Immature natural killer cell (primary cell): ENCODE measurements around the gene KAZN. TPM values are rescaled to one million over a fixed set of nuclear protein-coding genes. Genes with fewer than 3 reads are reported as not detected.

Source experiments
- DNase-seq, 3 donors: peaks; one replicate each; pipeline ENCODE4 v3.0.0; 2022; ENCODE audit warnings: mixed read lengths in 1 of 3
- H3K27ac Mint-ChIP-seq, 6 donors: one replicate each; pipeline ENCODE4 v1.8.0; 2020; ENCODE audit warnings: mixed read lengths in 6 of 6, mild to moderate bottlenecking in 5 of 6, inconsistent platforms in 4 of 6, moderate library complexity in 3 of 6
- H3K27me3 Mint-ChIP-seq, 3 donors: one replicate each; pipeline ENCODE4 v1.8.0; 2020 to 2021; ENCODE audit warnings: low read depth in 3 of 3, mild to moderate bottlenecking in 3 of 3, mixed read lengths in 3 of 3, moderate library complexity in 3 of 3, inconsistent platforms in 1 of 3
- H3K36me3 Mint-ChIP-seq, 3 donors: one replicate each; pipeline ENCODE4 v1.8.0; 2020; ENCODE audit warnings: mixed read lengths in 3 of 3, inconsistent platforms in 2 of 3, mild to moderate bottlenecking in 2 of 3
- H3K4me1 Mint-ChIP-seq, 2 donors: one replicate each; pipeline ENCODE4 v1.8.0; 2020; ENCODE audit warnings: inconsistent platforms in 2 of 2, mild to moderate bottlenecking in 2 of 2, mixed read lengths in 2 of 2, moderate library complexity in 1 of 2
- H3K4me3 Mint-ChIP-seq, 5 donors: one replicate each; pipeline ENCODE4 v1.8.0; 2020; ENCODE audit warnings: mild to moderate bottlenecking in 5 of 5, mixed read lengths in 5 of 5, inconsistent platforms in 3 of 5, moderate library complexity in 3 of 5
- H3K9me3 Mint-ChIP-seq, 6 donors: one replicate each; pipeline ENCODE4 v1.8.0; 2020; ENCODE audit warnings: mild to moderate bottlenecking in 6 of 6, mixed read lengths in 6 of 6, inconsistent platforms in 4 of 6, moderate library complexity in 3 of 6
- polyA plus RNA-seq, 3 donors: library from polyadenylated mRNA; unstranded; fragments of 300-500 nt; fragmentation: Illumina TruSeq; gene quantifications; one replicate each; pipeline ENCODE4 v1.2.3, GENCODE V29; 2021

Gene KAZN
- polyA plus RNA-seq, 3 donors from 2014 or later = 0.24 TPM; not detected in 2

DNA sequence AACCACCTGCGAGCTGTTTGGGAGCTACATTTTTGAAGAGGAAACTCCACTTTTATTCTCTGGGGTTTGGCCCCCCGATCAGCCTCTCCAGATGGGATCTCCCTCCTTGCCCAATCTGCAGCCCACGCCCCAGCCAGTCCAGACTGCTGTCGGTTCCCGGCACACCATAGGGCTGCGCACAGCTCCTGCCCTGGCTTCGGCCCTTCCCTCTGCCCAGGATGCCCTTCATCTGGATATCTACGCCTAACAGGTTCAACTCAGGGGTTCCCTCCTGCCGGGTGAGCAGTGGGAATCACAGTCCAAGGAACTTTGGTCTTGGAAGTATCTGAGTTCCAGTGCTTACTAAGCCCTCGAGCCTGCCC lies 135.3 kb downstream of the KAZN start:
- H3K9me3 Mint-ChIP-seq = no peaks in the 10 kb centered on the region
- H3K27ac Mint-ChIP-seq = no peak overlapping the region
- DNase-seq = no peak
- no peak overlapping the region for H3K4me3 Mint-ChIP-seq
- H3K4me1 Mint-ChIP-seq = no peaks in the 10 kb centered on the region
- peaks cover 0 to 4% (median 2%) of the 10 kb centered on the region in 3 donors for H3K27me3 Mint-ChIP-seq
- no peaks in the 10 kb centered on the region for H3K36me3 Mint-ChIP-seq

DNA sequence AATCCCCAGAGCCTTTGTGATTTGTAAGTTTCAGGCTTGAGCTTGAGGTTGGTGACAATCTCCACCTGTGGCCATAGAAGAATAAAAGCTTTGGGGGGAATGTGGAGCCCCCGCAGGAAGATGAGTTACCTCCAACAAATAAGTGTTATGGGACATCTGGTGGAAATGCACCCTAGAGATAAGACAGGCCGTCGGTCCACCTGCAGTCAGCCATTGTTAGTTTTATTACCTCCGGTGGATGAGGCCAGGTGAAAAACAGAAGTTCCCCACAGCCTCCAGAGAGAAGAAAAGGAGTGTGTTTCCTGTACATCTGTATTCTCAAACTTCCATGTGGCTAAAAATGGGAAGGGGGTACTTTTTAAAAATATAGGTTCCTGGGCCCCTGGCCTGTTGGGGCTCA lies 137.4 kb downstream of the KAZN start:
- Mint-ChIP-seq H3K27ac (no peak overlapping the region), H3K9me3 (no peaks in the 10 kb centered on the region), H3K4me1 (no peaks in the 10 kb centered on the region), H3K4me3 (no peak overlapping the region), H3K27me3 (peaks cover 2 to 10% (median 4%) of the 10 kb centered on the region in 3 donors), H3K36me3 (no peaks in the 10 kb centered on the region)
- no peak for DNase-seq

- Mint-ChIP-seq H3K36me3 (no peaks in the 10 kb centered on the region), H3K4me1 (no peaks in the 10 kb centered on the region), H3K27me3 (peaks cover 2 to 20% (median 7%) of the 10 kb centered on the region in 3 donors), H3K4me3 (no peak overlapping the region), H3K27ac (no peak overlapping the region), H3K9me3 (no peaks in the 10 kb centered on the region)
- no peak for DNase-seq
These were observed 139.1 kb downstream of the KAZN start for GRCh38 chr1:14737561-14738094.

DNA sequence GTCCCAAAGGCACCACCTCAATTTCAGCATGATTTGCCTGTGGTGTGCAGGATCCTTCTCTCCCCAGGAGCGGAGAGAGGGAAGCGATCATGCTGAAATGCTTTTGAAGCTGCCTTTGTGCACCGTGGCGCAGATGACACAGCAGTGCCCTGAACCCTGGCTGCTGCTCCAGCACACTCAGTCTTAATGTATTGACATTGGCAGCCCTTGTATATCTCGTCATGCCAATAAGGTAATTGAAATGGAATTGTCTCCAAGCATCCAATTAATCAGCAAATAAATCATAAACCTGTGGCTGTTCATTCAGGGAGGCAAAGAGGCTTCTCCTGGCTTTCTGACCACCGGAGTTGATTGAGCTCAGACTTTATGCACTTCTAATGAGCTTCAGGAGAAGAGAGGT lies 139.8 kb downstream of the KAZN start:
- H3K27me3 Mint-ChIP-seq = peaks cover 2 to 20% (median 10%) of the 10 kb centered on the region in 3 donors
- H3K27ac Mint-ChIP-seq = no peak overlapping the region
- H3K9me3 Mint-ChIP-seq = no peaks in the 10 kb centered on the region
- no peak overlapping the region for H3K4me3 Mint-ChIP-seq
- DNase-seq = no peak
- no peaks in the 10 kb centered on the region for H3K36me3 Mint-ChIP-seq
- H3K4me1 Mint-ChIP-seq = no peaks in the 10 kb centered on the region

- H3K27me3 Mint-ChIP-seq = peaks cover 2 to 20% (median 10%) of the 10 kb centered on the region in 3 donors
- no peaks in the 10 kb centered on the region for H3K9me3 Mint-ChIP-seq
- H3K4me1 Mint-ChIP-seq = no peaks in the 10 kb centered on the region
- H3K36me3 Mint-ChIP-seq = no peaks in the 10 kb centered on the region
- H3K27ac Mint-ChIP-seq = no peak overlapping the region
- DNase-seq = no peak
- H3K4me3 Mint-ChIP-seq = no peak overlapping the region
These were observed 140.2 kb downstream of the KAZN start for GRCh38 chr1:14738647-14739046.

- no peaks in the 10 kb centered on the region for H3K4me1 Mint-ChIP-seq
- peaks cover 2 to 20% (median 8%) of the 10 kb centered on the region in 3 donors for H3K27me3 Mint-ChIP-seq
- H3K4me3 Mint-ChIP-seq = no peak overlapping the region
- H3K27ac Mint-ChIP-seq = no peak overlapping the region
- H3K9me3 Mint-ChIP-seq = no peaks in the 10 kb centered on the region
- DNase-seq = no peak
- no peaks in the 10 kb centered on the region for H3K36me3 Mint-ChIP-seq
These were observed 140.8 kb downstream of the KAZN start for GRCh38 chr1:14739082-14739832.

DNA sequence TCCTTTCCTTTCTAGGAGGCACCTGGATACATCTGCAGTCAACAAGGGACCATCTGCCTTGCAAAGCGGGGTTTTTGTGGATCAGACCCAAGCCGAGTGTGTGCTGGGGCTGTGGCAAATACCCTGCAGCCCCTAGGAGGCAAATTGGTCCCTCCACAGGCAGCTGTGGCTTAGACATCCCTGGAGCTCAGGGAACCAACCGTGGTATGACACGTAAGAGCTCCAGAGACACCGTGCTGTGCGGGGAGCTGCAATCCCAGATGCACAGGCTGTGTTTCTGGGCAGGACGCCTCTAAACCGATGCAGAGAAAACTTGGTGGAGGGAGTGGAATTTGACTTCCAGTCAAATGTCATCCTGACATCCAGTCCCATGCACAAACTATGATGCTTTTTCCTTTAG lies 141.5 kb downstream of the KAZN start:
- Mint-ChIP-seq H3K4me3 (no peak overlapping the region), H3K36me3 (no peaks in the 10 kb centered on the region), H3K27me3 (peaks cover 2 to 20% (median 8%) of the 10 kb centered on the region in 3 donors)

GRCh38 chr1:14741082-14741481 lies 142.6 kb downstream of the KAZN start:
- no peak overlapping the region for H3K27ac Mint-ChIP-seq
- no peaks in the 10 kb centered on the region for H3K4me1 Mint-ChIP-seq
- DNase-seq = no peak
- no peaks in the 10 kb centered on the region for H3K36me3 Mint-ChIP-seq
- H3K4me3 Mint-ChIP-seq = no peak overlapping the region
- H3K9me3 Mint-ChIP-seq = no peaks in the 10 kb centered on the region
- H3K27me3 Mint-ChIP-seq = peaks cover 3 to 22% (median 9%) of the 10 kb centered on the region in 3 donors

More for the DNA sequence above, 141.5 kb downstream of the KAZN start:
- DNase-seq = no peak
- H3K27ac Mint-ChIP-seq = no peak overlapping the region
- H3K9me3 Mint-ChIP-seq = no peaks in the 10 kb centered on the region
- H3K4me1 Mint-ChIP-seq = no peaks in the 10 kb centered on the region

GRCh38 chr1:14741532-14741931 lies 143.0 kb downstream of the KAZN start:
- Mint-ChIP-seq H3K4me1 (no peaks in the 10 kb centered on the region), H3K9me3 (no peaks in the 10 kb centered on the region), H3K4me3 (no peak overlapping the region), H3K27me3 (peaks cover 3 to 22% (median 11%) of the 10 kb centered on the region in 3 donors), H3K27ac (no peak overlapping the region), H3K36me3 (no peaks in the 10 kb centered on the region)
- no peak for DNase-seq

- DNase-seq = no peak
- no peaks in the 10 kb centered on the region for H3K4me1 Mint-ChIP-seq
- no peaks in the 10 kb centered on the region for H3K9me3 Mint-ChIP-seq
- no peaks in the 10 kb centered on the region for H3K36me3 Mint-ChIP-seq
- H3K27ac Mint-ChIP-seq = no peak overlapping the region
- H3K27me3 Mint-ChIP-seq = peaks cover 3 to 22% (median 9%) of the 10 kb centered on the region in 3 donors
- H3K4me3 Mint-ChIP-seq = no peak overlapping the region
These were observed 143.9 kb downstream of the KAZN start for GRCh38 chr1:14742181-14742980.

DNA sequence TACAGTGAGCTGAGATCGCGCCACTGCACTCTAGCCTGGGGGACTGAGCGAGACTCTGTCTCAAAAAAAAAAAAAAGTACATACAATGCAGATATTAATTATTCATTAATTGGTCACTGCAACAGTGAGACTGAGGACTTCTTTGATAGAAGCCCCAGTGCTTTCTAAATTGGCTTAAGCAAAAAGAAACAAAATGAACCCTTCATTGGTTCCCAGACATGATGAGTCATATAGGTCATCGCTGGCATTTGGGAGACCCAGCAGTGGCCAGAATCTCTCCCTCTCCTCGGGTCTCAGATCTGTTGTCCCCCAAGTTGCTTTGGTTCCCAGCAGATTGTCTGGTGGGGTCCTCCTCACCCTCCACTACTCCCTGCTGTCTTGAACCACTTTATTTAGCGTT lies 144.9 kb downstream of the KAZN start:
- Mint-ChIP-seq H3K4me3 (no peak overlapping the region), H3K4me1 (no peaks in the 10 kb centered on the region), H3K27ac (no peak overlapping the region), H3K9me3 (no peaks in the 10 kb centered on the region), H3K27me3 (peaks cover 4 to 22% (median 13%) of the 10 kb centered on the region in 3 donors), H3K36me3 (no peaks in the 10 kb centered on the region)
- no peak for DNase-seq

DNA sequence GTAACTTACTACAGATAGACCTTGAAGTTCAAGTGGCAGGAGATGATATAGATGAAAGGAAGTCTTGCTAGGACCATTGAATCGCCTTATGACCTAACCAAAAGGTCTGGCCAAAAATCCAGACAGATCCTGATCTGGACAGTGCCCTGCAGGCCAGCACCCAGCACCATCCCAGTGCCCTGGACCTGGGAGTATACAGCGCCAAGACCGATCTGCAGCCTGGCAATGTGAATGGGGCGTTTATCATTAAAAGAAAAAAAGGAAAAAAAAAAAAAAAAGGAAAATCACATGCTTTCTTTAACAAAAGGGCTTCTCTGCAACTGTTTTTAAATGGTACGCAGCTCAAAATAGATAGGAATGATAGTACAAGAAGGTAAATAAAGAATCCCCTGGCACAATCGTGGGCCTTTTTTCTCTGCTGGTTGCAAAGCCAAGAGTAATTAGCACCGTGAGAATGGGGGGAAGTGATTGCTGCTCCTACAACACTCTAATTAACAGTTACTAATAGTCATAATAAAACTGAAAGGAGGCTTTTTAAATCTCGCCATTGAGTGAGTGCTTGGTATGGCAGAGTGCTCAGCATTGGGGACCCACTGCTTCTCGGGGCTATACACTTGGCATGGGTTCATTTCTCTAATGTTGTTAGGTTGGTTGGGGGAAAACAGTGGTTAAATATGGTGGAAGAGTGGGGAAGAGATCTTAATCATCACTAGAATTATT lies 146.7 kb downstream of the KAZN start:
- H3K27ac Mint-ChIP-seq = no peak overlapping the region
- DNase-seq = no peak
- peaks cover 4 to 13% (median 12%) of the 10 kb centered on the region in 3 donors for H3K27me3 Mint-ChIP-seq
- H3K4me3 Mint-ChIP-seq = no peak overlapping the region
- H3K4me1 Mint-ChIP-seq = no peaks in the 10 kb centered on the region
- no peaks in the 10 kb centered on the region for H3K36me3 Mint-ChIP-seq
- no peaks in the 10 kb centered on the region for H3K9me3 Mint-ChIP-seq

- H3K27me3 Mint-ChIP-seq = peaks cover 4 to 13% (median 12%) of the 10 kb centered on the region in 3 donors
These were observed 147.3 kb downstream of the KAZN start for GRCh38 chr1:14745789-14746188.

DNA sequence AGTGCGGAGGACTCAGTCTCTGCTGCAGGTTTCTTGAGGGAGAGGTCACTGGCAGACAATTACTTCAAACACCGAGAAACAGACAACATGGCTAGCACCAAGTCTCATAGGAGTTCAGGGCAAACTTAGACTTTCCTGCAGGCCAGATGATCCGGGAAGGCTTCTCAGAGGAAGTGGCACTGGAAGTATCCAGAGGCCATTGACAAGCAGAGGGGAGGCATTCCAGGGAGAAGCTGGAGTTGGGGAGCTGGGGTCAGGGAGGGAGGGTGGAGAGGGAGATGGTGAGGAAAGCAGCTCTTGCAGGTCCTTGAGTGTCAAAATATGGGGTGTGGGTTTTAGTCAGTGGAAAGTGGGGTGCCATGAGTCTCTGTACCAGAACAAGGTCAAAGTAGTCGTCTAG lies 147.9 kb downstream of the KAZN start:
- peaks cover 4 to 12% (median 10%) of the 10 kb centered on the region in 3 donors for H3K27me3 Mint-ChIP-seq
- no peak overlapping the region for H3K27ac Mint-ChIP-seq
- no peaks in the 10 kb centered on the region for H3K36me3 Mint-ChIP-seq
- H3K4me1 Mint-ChIP-seq = no peaks in the 10 kb centered on the region
- no peak for DNase-seq
- H3K4me3 Mint-ChIP-seq = no peak overlapping the region
- no peaks in the 10 kb centered on the region for H3K9me3 Mint-ChIP-seq

More at GRCh38 chr1:14745789-14746188, 147.3 kb downstream of the KAZN start:
- no peaks in the 10 kb centered on the region for H3K36me3 Mint-ChIP-seq
- no peak for DNase-seq
- no peaks in the 10 kb centered on the region for H3K9me3 Mint-ChIP-seq
- no peaks in the 10 kb centered on the region for H3K4me1 Mint-ChIP-seq
- no peak overlapping the region for H3K4me3 Mint-ChIP-seq
- H3K27ac Mint-ChIP-seq = no peak overlapping the region
